Cardiac muscle cell (in vitro differentiated cells and primary cell): Measurements from ENCODE around the gene MEFV. TPM values are rescaled to one million over a fixed set of nuclear protein-coding genes. Genes with fewer than 3 reads are reported as not detected.
"Not testable (repeated sequence)": the region's sequence is repeated elsewhere in the genome, so short reads cannot be mapped to it uniquely, and the experiment has no call there.

Source experiments
- DNase-seq, 2 donors: peaks; one replicate each; pipeline versions ENCODE4 v3.0.0 to v3.0.0-alpha.2; 2010 to 2017; ENCODE audit warnings: low read depth in 1 of 2, low spot score in 1 of 2
- H3K27ac ChIP-seq: fragments of 200-600 bp; sonication (generic); 2 replicates; pipeline ENCODE4 v1.5.1; 2016
- H3K27me3 ChIP-seq: fragments of 200-600 bp; sonication (generic); 2 replicates; pipeline ENCODE4 v1.6.0; 2016; ENCODE audit warnings: control low read depth
- H3K36me3 ChIP-seq: fragments of 200-600 bp; sonication (generic); 2 replicates; pipeline ENCODE4 v1.5.1; 2016; ENCODE audit warnings: control low read depth
- H3K4me1 ChIP-seq: fragments of 200-600 bp; sonication (generic); 2 replicates; pipeline ENCODE4 v1.8.1; 2017; ENCODE audit warnings: low read depth, mild to moderate bottlenecking, mixed run types
- H3K4me3 ChIP-seq: fragments of 200-600 bp; sonication (generic); 2 replicates; pipeline ENCODE4 v1.5.1; 2016; ENCODE audit warnings: mild to moderate bottlenecking
- H3K9me3 ChIP-seq: fragments of 200-600 bp; sonication (generic); 2 replicates; pipeline ENCODE4 v1.5.1; 2017; ENCODE audit warnings: low read depth, mild to moderate bottlenecking, control low read depth
- polyA plus RNA-seq: library from polyadenylated mRNA; unstranded; fragments of >200 nt; fragmentation: Nextera tagmentation; extraction: Ambion mirVana; gene quantifications from 2 replicates; pipeline ENCODE4 v1.2.1, GENCODE V29; 2016
- total RNA-seq: library from RNA; depleted of rRNA; stranded (reverse); fragments of >200 nt; gene quantifications from 2 replicates; pipeline ENCODE4 v1.2.3, GENCODE V29; 2016
- TF ChIP-seq, protein P1 (sequence below): IDR thresholded peaks from 2 replicates; pipeline ENCODE4 v1.5.1; 2012; ENCODE audit warnings: low read depth, mild to moderate bottlenecking, low read length

Gene MEFV
- total and polyA plus RNA-seq, 2 experiments from 2014 or later: not detected

DNA sequence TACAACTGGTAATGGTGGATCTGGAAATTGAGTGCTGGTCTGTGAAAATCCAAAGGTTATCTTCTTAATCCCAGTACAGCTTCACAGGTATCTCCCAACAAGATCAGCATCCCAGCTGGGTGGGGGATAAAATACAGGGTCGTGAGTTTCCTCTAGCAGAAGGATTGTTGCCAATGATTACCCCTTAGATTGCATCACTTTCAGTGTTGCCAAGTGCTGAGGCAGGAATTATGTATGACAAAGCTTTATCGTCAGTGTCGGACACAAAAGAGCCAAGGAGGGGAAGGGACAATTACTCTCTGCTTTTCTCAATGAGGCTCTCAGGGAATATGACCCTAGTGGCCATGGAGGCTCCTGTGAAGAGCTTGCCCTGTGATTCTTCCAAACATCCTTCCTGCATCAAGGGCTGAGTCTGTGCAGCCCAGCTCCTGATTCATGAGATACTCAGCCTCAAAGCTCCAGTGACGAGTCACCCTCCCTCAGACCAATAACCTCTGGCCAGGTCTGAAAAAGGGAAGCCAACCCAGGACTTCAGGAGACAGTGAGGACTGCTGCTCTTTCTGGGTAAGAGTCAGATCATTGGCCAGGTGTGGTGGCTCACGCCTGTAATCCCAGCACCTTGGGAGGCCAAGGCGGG, 53.4 kb downstream of the MEFV start:
- H3K9me3 ChIP-seq: no peaks in the 10 kb centered on the region
- no peak for DNase-seq
- H3K36me3 ChIP-seq: no peaks in the 10 kb centered on the region
- no peak overlapping the region for H3K27ac ChIP-seq
- TF ChIP-seq, protein P1, sequence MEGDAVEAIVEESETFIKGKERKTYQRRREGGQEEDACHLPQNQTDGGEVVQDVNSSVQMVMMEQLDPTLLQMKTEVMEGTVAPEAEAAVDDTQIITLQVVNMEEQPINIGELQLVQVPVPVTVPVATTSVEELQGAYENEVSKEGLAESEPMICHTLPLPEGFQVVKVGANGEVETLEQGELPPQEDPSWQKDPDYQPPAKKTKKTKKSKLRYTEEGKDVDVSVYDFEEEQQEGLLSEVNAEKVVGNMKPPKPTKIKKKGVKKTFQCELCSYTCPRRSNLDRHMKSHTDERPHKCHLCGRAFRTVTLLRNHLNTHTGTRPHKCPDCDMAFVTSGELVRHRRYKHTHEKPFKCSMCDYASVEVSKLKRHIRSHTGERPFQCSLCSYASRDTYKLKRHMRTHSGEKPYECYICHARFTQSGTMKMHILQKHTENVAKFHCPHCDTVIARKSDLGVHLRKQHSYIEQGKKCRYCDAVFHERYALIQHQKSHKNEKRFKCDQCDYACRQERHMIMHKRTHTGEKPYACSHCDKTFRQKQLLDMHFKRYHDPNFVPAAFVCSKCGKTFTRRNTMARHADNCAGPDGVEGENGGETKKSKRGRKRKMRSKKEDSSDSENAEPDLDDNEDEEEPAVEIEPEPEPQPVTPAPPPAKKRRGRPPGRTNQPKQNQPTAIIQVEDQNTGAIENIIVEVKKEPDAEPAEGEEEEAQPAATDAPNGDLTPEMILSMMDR: no peak
- H3K4me1 ChIP-seq: no peaks in the 10 kb centered on the region
- H3K4me3 ChIP-seq: no peak overlapping the region
- H3K27me3 ChIP-seq: peaks cover 8% of the 10 kb centered on the region

DNA sequence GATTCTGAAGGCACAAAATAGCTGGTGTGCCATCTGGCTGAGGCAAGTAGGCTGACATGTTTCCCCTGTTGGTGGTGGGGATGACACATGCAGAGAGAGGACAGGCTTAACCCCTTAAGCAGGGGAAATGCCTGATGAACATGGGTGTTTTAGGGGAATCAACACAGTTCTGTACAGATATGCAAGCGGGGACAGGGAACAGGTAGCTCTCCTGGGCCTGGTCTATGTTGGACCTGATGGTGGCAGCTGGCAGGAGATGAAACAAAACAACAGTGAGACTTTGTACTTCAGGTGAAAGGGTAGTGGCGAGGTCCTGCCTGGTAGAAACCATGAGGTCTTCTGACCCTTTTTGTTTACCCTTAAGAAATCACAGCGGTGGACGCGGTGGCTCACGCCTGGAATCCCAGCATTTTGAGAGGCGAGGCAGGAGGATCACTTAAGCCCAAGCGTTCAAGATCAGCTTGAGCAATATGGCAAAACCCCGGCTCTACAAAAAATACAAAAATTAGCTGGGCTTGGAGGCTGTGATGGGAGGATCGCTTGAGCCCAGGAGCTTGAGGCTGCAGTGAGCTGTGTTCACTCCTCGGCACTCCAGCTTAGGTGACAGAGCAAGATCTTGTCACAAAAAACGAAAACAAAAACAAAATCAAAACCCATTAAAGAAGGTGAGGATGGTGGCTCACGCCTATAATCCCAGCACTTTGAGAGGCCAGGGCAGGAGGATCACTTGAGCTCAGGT, 57.9 kb downstream of the MEFV start:
- Histone ChIP-seq H3K4me1 (no peaks in the 10 kb centered on the region), H3K4me3 (no peak overlapping the region), H3K27ac (no peak overlapping the region), H3K27me3 (peaks cover 41% of the 10 kb centered on the region), H3K9me3 (no peaks in the 10 kb centered on the region), H3K36me3 (no peaks in the 10 kb centered on the region)
- DNase-seq: no peak
- TF ChIP-seq, protein P1: no peak

DNA sequence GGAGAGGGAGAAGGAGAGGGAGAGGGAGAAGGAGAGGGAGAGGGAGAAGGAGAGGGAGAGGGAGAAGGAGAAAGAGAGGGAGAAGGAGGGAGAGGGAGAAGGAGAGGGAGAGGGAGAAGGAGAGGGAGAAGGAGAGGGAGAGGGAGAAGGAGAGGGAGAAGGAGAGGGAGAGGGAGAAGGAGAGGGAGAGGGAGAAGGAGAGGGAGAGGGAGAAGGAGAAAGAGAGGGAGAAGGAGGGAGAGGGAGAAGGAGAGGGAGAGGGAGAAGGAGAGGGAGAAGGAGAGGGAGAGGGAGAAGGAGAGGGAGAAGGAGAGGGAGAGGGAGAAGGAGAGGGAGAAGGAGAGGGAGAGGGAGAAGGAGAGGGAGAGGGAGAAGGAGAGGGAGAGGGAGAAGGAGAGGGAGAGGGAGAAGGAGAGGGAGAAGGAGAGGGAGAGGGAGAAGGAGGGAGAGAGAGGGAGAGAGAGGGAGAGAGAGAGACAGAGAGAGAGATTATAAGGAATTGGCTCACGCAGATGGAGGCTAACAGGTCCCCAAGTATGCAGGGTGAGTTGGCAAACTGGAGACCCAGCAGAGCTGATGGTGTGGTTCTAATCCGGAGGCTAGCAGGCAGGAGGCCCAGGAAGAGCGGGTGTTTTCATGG, 58.6 kb downstream of the MEFV start:
- H3K9me3 ChIP-seq, DNase-seq, H3K4me3 ChIP-seq, H3K4me1 ChIP-seq, H3K36me3 ChIP-seq, H3K27ac ChIP-seq: not testable (repeated sequence)
- H3K27me3 ChIP-seq: peaks cover 47% of the 10 kb centered on the region

DNA sequence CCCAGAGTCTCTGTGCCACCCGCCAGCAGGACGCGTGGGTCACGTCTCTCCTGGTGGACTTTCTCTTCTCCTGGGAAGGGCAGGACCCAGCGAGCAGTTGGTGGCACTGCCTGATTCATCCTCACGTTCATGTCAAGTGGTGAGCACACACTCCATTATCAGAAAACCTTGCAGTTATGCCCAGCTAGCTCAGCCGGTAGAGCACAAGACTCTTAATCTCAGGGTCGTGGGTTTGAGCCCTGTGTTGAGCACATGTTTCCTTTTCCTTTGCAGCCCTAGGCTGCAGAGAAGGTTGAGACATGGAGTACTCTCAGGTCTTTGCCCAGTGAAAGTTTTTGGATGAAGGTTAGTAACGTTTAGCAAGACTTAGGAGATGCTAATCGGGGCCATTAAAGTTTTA, 60.5 kb downstream of the MEFV start:
- no peak overlapping the region for H3K4me3 ChIP-seq
- H3K27me3 ChIP-seq: peaks cover 66% of the 10 kb centered on the region
- H3K9me3 ChIP-seq: no peaks in the 10 kb centered on the region
- TF ChIP-seq, protein P1: no peak
- no peak for DNase-seq
- no peak overlapping the region for H3K27ac ChIP-seq
- no peaks in the 10 kb centered on the region for H3K4me1 ChIP-seq
- H3K36me3 ChIP-seq: no peaks in the 10 kb centered on the region

DNA sequence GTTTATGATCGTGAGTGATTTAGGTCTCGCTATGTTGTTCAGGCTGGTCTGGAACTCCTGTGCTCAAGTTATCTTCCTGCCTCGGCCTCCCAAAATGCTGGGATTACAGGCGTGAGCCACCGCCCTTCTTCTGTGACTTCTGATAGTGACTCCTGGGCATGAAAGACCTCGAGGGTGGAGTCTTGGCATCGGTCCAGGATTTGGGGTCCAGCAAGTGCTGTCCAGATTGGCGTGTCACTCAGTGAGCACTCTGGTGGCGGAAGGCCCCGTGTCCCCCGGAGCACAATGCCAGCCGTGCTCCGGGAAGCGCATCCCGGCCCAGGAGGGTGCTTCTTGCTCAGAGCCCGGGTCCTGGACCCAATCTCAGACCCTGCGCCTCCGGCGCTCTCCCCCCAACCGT, 61.6 kb downstream of the MEFV start:
- no peak overlapping the region for H3K27ac ChIP-seq
- peaks cover 77% of the 10 kb centered on the region for H3K27me3 ChIP-seq
- H3K36me3 ChIP-seq: no peaks in the 10 kb centered on the region
- no peaks in the 10 kb centered on the region for H3K4me1 ChIP-seq
- TF ChIP-seq, protein P1: no peak
- no peak overlapping the region for H3K4me3 ChIP-seq
- H3K9me3 ChIP-seq: no peaks in the 10 kb centered on the region
- no peak for DNase-seq
